GM20431 (cell line): ENCODE results near the gene KIF26A.
"Not testable (repeated sequence)": the region's sequence is repeated elsewhere in the genome, so short reads cannot be mapped to it uniquely, and the experiment has no call there.

Source experiments
- in situ Hi-C: fragments of 300-500 bp; cut with MseI, MboI; formaldehyde crosslinking; loops from one replicate; pipeline ENCODE4 v1.15.0; 2020; ENCODE audit warnings: low sequenced_read_pairs; ENCODE audit not compliant: unreplicated experiment

The KIF26A gene

GRCh38 chr14:104152686-104153393 lies 14.5 kb downstream of the KIF26A start:
- in situ Hi-C loops = no loop called here

- in situ Hi-C loops = not testable (repeated sequence)
Observed at GRCh38 chr14:104153394-104153755, 15.0 kb downstream of the KIF26A start.

- in situ Hi-C loops = no loop called here
Observed at GRCh38 chr14:104154246-104154645, 15.9 kb downstream of the KIF26A start.

GRCh38 chr14:104155513-104155912 lies 17.1 kb downstream of the KIF26A start:
- in situ Hi-C loops = no loop called here

- in situ Hi-C loops = no loop called here
Observed at GRCh38 chr14:104156142-104156541, 17.8 kb downstream of the KIF26A start.

GRCh38 chr14:104157016-104157928 lies 18.9 kb downstream of the KIF26A start:
- in situ Hi-C loops = no loop called here

- in situ Hi-C loops = no loop called here
Observed at GRCh38 chr14:104158827-104159798, 20.7 kb downstream of the KIF26A start.

- in situ Hi-C loops = no loop called here
Observed at GRCh38 chr14:104159990-104160389, 21.6 kb downstream of the KIF26A start.

GRCh38 chr14:104161602-104162367 lies 23.4 kb downstream of the KIF26A start:
- in situ Hi-C loops = no loop called here

GRCh38 chr14:104162495-104162894 lies 24.1 kb downstream of the KIF26A start:
- in situ Hi-C loops = no loop called here

GRCh38 chr14:104163541-104163940 lies 25.2 kb downstream of the KIF26A start:
- in situ Hi-C loops = no loop called here

- in situ Hi-C loops = no loop called here
Observed at GRCh38 chr14:104164041-104164440, 25.7 kb downstream of the KIF26A start.

GRCh38 chr14:104164512-104164911 lies 26.1 kb downstream of the KIF26A start:
- in situ Hi-C loops = no loop called here

- in situ Hi-C loops = no loop called here
Observed at GRCh38 chr14:104166698-104167097, 28.3 kb downstream of the KIF26A start.

- in situ Hi-C loops = no loop called here
Observed at GRCh38 chr14:104168603-104169002, 30.2 kb downstream of the KIF26A start.

- in situ Hi-C loops = no loop called here
Observed at GRCh38 chr14:104169005-104169698, 30.8 kb downstream of the KIF26A start.

GRCh38 chr14:104169699-104170479 lies 31.5 kb downstream of the KIF26A start:
- in situ Hi-C loops = no loop called here

- in situ Hi-C loops = no loop called here
Observed at GRCh38 chr14:104171029-104171697, 32.8 kb downstream of the KIF26A start.
